K562 (cell line): ENCODE results near the gene SNRNP200. TPM values are rescaled to one million over a fixed set of nuclear protein-coding genes. Genes with fewer than 3 reads are reported as not detected.

Experiments used
- ATAC-seq: fragments of 200-7000 bp; cut with Tn5 transposase; 3 replicates; pipeline ENCODE4 v1.9.1; 2020; ENCODE audit warnings: moderate library complexity
- BruUV-seq: library from RNA; stranded (reverse); fragments of 400-500 nt; replicated peaks from 2 replicates; lab custom pipeline; 2021; lab: Mats Ljungman, UMichigan
- CTCF ChIA-PET: fragments of 300-600 bp; formaldehyde crosslinking; extraction: SDS; loops from one replicate; lab custom pipeline; 2021; ENCODE audit warnings: low intra/inter-chr PET ratio; lab: Yijun Ruan, JAX
- POLR2A ChIA-PET: fragments of 300-600, 350-650 bp; sonication (Branson Sonifier 250); formaldehyde crosslinking; extraction: SDS; loops from one replicate; lab custom pipeline; 2021; ENCODE audit warnings: antibody characterized with exemption, inconsistent platforms; lab: Yijun Ruan, JAX
- DNase-seq, 4 experiments: peaks; one replicate each; pipeline versions ENCODE4 v3.0.0 to v3.0.0-alpha.2; 2011 to 2018; ENCODE audit warnings: low spot score in 3 of 4, mixed read lengths in 3 of 4; ENCODE audit errors: extremely low read depth in 1 of 4
- FAIRE-seq: peaks from 2 replicates; lab custom pipeline; 2011; peaks lifted over from hg19 to GRCh38; lab: Jason Lieb, UNC
- H2AFZ ChIP-seq: 2 replicates; pipeline ENCODE4 v1.6.0; 2011; ENCODE audit warnings: low read depth, low read length, control low read depth, inconsistent platforms
- H3K27ac ChIP-seq: fragments of 200-600 bp; 3 replicates; pipeline ENCODE4 v1.8.0; 2011; ENCODE audit warnings: low read depth, mild to moderate bottlenecking, control low read depth, inconsistent platforms, low read length, moderate library complexity, mixed read lengths; ENCODE audit errors: extremely low read depth
- H3K27me3 ChIP-seq, 2 experiments: fragments of 300-600 bp in 1 of 2; 2 replicates in 1 of 2; 3 replicates in 1 of 2; pipeline versions ENCODE4 v1.6.0 to v1.8.0; 2011; ENCODE audit warnings: inconsistent platforms in 2 of 2, low read length in 2 of 2, mild to moderate bottlenecking in 1 of 2, mixed read lengths in 1 of 2, moderate library complexity in 1 of 2; ENCODE audit not compliant: control insufficient read depth in 2 of 2, insufficient read depth in 2 of 2
- H3K36me3 ChIP-seq: fragments of 300-600 bp; 3 replicates; pipeline ENCODE4 v1.8.0; 2011; ENCODE audit warnings: mild to moderate bottlenecking, low read length, inconsistent platforms; ENCODE audit not compliant: control insufficient read depth, insufficient read depth
- H3K4me1 ChIP-seq, 2 experiments: fragments of 200-600 bp in 1 of 2; replicated peaks in 1 of 2; 2 replicates in 1 of 2; 3 replicates in 1 of 2; pipeline versions ENCODE4 v1.5.1 to v1.8.0; 2011; ENCODE audit warnings: inconsistent platforms in 2 of 2, low read length in 2 of 2, mild to moderate bottlenecking in 1 of 2, mixed read lengths in 1 of 2, moderate library complexity in 1 of 2; ENCODE audit not compliant: control insufficient read depth in 2 of 2, insufficient read depth in 2 of 2
- H3K4me2 ChIP-seq: 2 replicates; pipeline ENCODE4 v1.6.1; 2011; ENCODE audit warnings: low read length, control low read depth, inconsistent platforms, mixed read lengths; ENCODE audit not compliant: insufficient read depth
- H3K4me3 ChIP-seq: fragments of 200-600 bp; sonication (generic), shearing (Covaris generic); 2 replicates; pipeline ENCODE4 v1.5.1; 2016; ENCODE audit warnings: control low read depth, inconsistent platforms
- H3K79me2 ChIP-seq: fragments of 200-600 bp; 3 replicates; pipeline ENCODE4 v1.8.0; 2011; ENCODE audit warnings: low read length, inconsistent platforms; ENCODE audit not compliant: control insufficient read depth, insufficient read depth
- H3K9ac ChIP-seq, 2 experiments: 2 replicates each; pipeline versions ENCODE4 v1.6.0 to v1.6.1; 2011; ENCODE audit warnings: low read depth in 2 of 2, low read length in 2 of 2, control low read depth in 1 of 2, inconsistent platforms in 1 of 2, mild to moderate bottlenecking in 1 of 2, mixed read lengths in 1 of 2; ENCODE audit not compliant: insufficient read depth in 1 of 2
- H3K9me1 ChIP-seq: one replicate; pipeline ENCODE4 v1.6.0; 2011; ENCODE audit warnings: inconsistent platforms, mild to moderate bottlenecking, low read length, moderate library complexity; ENCODE audit not compliant: control insufficient read depth, insufficient read depth
- H3K9me3 ChIP-seq: replicated peaks from 2 replicates; pipeline ENCODE4 v1.5.1; 2011; ENCODE audit warnings: low read depth, low read length, inconsistent platforms; ENCODE audit not compliant: control insufficient read depth, insufficient read depth
- H4K20me1 ChIP-seq: replicated peaks from 2 replicates; pipeline ENCODE4 v1.6.1; 2011; ENCODE audit warnings: low read length, inconsistent platforms, mixed read lengths; ENCODE audit not compliant: control insufficient read depth, insufficient read depth
- NFIC ChIP-seq: fragments of 450-650 bp; IDR thresholded peaks from 2 replicates; pipeline ENCODE4 v1.6.1; 2017; ENCODE audit warnings: mild to moderate bottlenecking, inconsistent platforms
- RBM22 ChIP-seq: fragments of 200-400 bp; formaldehyde crosslinking; IDR thresholded peaks from 2 replicates; pipeline ENCODE4 v1.6.1; 2018; ENCODE audit warnings: low read length, low read depth; ENCODE audit not compliant: poor library complexity, severe bottlenecking
- SMARCA5 ChIP-seq: fragments of 450-650 bp; IDR thresholded peaks from 2 replicates; pipeline ENCODE4 v1.6.1; 2016
- TCF15 ChIP-seq: fragments of 250-450 bp; sonication (Bioruptor Pico); IDR thresholded peaks from 2 replicates; pipeline ENCODE4 v1.8.0; 2022; ENCODE audit warnings: moderate library complexity, mild to moderate bottlenecking, inconsistent platforms
- WGBS: fragments of 100-300 bp; shearing (Covaris generic); methylation state at CpG from one replicate; pipeline ENCODE4 v1.1.6; 2016; ENCODE audit warnings: low coverage, mixed read lengths; ENCODE audit not compliant: insufficient coverage; ENCODE audit errors: missing lambda C conversion rate; 5-methylcytosine and 5-hydroxymethylcytosine counted together
- in situ Hi-C: fragments of 300-500 bp; cut with MboI; formaldehyde crosslinking; loops from 4 replicates; pipeline ENCODE4 v1.15.0; 2018; ENCODE audit warnings: inconsistent platforms, mixed read lengths
- intact Hi-C: fragments of 100-400 bp; cut with micrococcal nuclease; formaldehyde crosslinking; loops from 2 replicates; pipeline ENCODE4 v1.14.2; 2022
- polyA plus RNA-seq, 8 experiments: library from polyadenylated mRNA; depleted of rRNA in 4 of 8; stranded (reverse) in 5 of 8; unstranded in 3 of 8; fragments of >200 nt; fragmentation: Nextera tagmentation in 2 of 8; fragmentation: Illumina TruSeq in 1 of 8; extraction: Ambion mirVana in 2 of 8; extraction: Trizol in 1 of 8; gene quantifications; 2 replicates each; pipeline versions ENCODE4 v1.2.1 to v1.2.3, GENCODE V29; 2011 to 2014; ENCODE audit warnings: inconsistent platforms in 1 of 8, missing spikeins in 1 of 8
- total RNA-seq, 7 experiments: library from RNA; depleted of rRNA in 6 of 7; stranded (reverse); fragments of >200 nt in 6 of 7; fragmentation: Illumina TruSeq in 2 of 7; extraction: Trizol in 2 of 7; gene quantifications; 2 replicates each; pipeline versions ENCODE4 v1.2.1 to v1.2.3, GENCODE V29; 2011 to 2021; ENCODE audit warnings: low replicate concordance in 1 of 7
- TF ChIP-seq, protein P1 (sequence below): fragments of 250-450 bp; sonication (Bioruptor Pico); IDR thresholded peaks from 2 replicates; pipeline ENCODE4 v1.8.0; 2022; ENCODE audit warnings: inconsistent platforms

The SNRNP200 gene
- total and polyA plus RNA-seq, 9 of the 15 experiments (the other 6 are each of a cell fraction or from before 2014, with no cell fraction given), result 76.1 to 231 (median 155) TPM

GRCh38 chr2:96239745-96240264 is 65.5 kb downstream of the SNRNP200 start (continued):
- TF ChIP-seq TCF15, result no peak

GRCh38 chr2:96239091-96239490 is 66.3 kb downstream of the SNRNP200 start:
- CTCF ChIA-PET, result no interaction called here
- Histone ChIP-seq H3K4me3 (no peak overlapping the region), H3K36me3 (no peaks in the 10 kb centered on the region; the same call in 2 of the 3 replicates), H3K4me2 (no peak overlapping the region), H2AFZ (no peak overlapping the region), H3K9me3 (no peaks in the 10 kb centered on the region), H4K20me1 (no peaks in the 10 kb centered on the region), H3K79me2 (no peaks in the 10 kb centered on the region), H3K27ac (no peak overlapping the region), H3K27me3 (no peaks in the 10 kb centered on the region), H3K9me1 (peaks cover 3% of the 10 kb centered on the region), H3K9ac (no peak overlapping the region), H3K4me1 (no peaks in the 10 kb centered on the region)
- TF ChIP-seq SMARCA5, result no peak
- TF ChIP-seq RBM22, result no peak
- no peak for TF ChIP-seq NFIC
- TF ChIP-seq, protein P1, sequence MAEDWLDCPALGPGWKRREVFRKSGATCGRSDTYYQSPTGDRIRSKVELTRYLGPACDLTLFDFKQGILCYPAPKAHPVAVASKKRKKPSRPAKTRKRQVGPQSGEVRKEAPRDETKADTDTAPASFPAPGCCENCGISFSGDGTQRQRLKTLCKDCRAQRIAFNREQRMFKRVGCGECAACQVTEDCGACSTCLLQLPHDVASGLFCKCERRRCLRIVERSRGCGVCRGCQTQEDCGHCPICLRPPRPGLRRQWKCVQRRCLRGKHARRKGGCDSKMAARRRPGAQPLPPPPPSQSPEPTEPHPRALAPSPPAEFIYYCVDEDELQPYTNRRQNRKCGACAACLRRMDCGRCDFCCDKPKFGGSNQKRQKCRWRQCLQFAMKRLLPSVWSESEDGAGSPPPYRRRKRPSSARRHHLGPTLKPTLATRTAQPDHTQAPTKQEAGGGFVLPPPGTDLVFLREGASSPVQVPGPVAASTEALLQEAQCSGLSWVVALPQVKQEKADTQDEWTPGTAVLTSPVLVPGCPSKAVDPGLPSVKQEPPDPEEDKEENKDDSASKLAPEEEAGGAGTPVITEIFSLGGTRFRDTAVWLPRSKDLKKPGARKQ (CRISPR knock-in tag), result no peak
- intact Hi-C loops (no loop called here), in situ Hi-C loops (no loop called here)
- POLR2A ChIA-PET, result interaction anchor here (0.9 to 3.5 kb wide), 6 partner anchors 9 to 31 kb away, joined by 4 to 14 read pairs (median 5); partner anchors contain the start of gene STARD7
- BruUV-seq, result no TSS peak
- DNase-seq, result no peak
- FAIRE-seq, result no peak
- ATAC-seq, result no peak
- 21% methylated on average over 3 of the region's 3 CpGs for WGBS
